HCT116 (cell line): ENCODE measurements around the gene ALDH3B1. TPM values are rescaled to one million over a fixed set of nuclear protein-coding genes. Genes with fewer than 3 reads are reported as not detected.

Experiments
- ATAC-seq: fragments of 200-7000 bp; cut with Tn5 transposase; 2 replicates; pipeline ENCODE4 v1.9.1; 2020; ENCODE audit warnings: mild to moderate bottlenecking, moderate library complexity
- BruUV-seq: library from RNA; stranded (reverse); fragments of 400-500 nt; replicated peaks from 2 replicates; lab custom pipeline; 2021; lab: Mats Ljungman, UMichigan
- CTCF ChIA-PET: fragments of 300-600 bp; sonication (Branson Sonifier 250); formaldehyde crosslinking; loops from one replicate; lab custom pipeline; 2021; ENCODE audit warnings: antibody characterized with exemption; lab: Charles Lee
- POLR2A ChIA-PET: fragments of 300-600, 350-600 bp; sonication (Branson Sonifier 250); formaldehyde crosslinking; loops from one replicate; lab custom pipeline; 2021; ENCODE audit warnings: antibody characterized with exemption; lab: Charles Lee
- RAD21 ChIA-PET, 2 experiments: fragments of 300-600 bp; sonication (Branson Sonifier 250); formaldehyde crosslinking; loops; one replicate each; lab custom pipeline; 2023; ENCODE audit warnings: low total read pairs in 2 of 2; ENCODE audit not compliant: uncharacterized antibody in 2 of 2, unreplicated experiment in 2 of 2, low non-redundant PET in 1 of 2; lab: Charles Lee
- DNase-seq: peaks from one replicate; pipeline ENCODE4 v3.0.0-alpha.2; 2010; ENCODE audit warnings: low read depth, low spot score
- H2AFZ ChIP-seq: fragments of 200-600 bp; shearing (Covaris generic), sonication (generic); 2 replicates; pipeline ENCODE4 v1.6.1; 2017; ENCODE audit warnings: low read depth, mixed run types, mixed read lengths, antibody characterized with exemption, low read length; ENCODE audit not compliant: poor library complexity, severe bottlenecking
- H3K27ac ChIP-seq: 2 replicates; pipeline ENCODE4 v1.5.1; 2012; ENCODE audit warnings: low read depth, low read length
- H3K27me3 ChIP-seq: fragments of 200-600 bp; sonication (generic); 2 replicates; pipeline ENCODE4 v1.6.1; 2016; ENCODE audit warnings: mixed run types, low read length, mixed read lengths; ENCODE audit not compliant: insufficient read depth
- H3K36me3 ChIP-seq, 2 experiments: fragments of 200-500 bp in 1 of 2; fragments of 200-600 bp in 1 of 2; sonication (Bioruptor generic) in 1 of 2; sonication (generic) in 1 of 2; 2 replicates each; pipeline versions ENCODE4 v1.5.1 to v1.6.1; 2014 to 2016; ENCODE audit warnings: low read length in 2 of 2, inconsistent platforms in 1 of 2, mixed read lengths in 1 of 2, mixed run types in 1 of 2; ENCODE audit not compliant: insufficient read depth in 2 of 2, control insufficient read depth in 1 of 2
- H3K4me1 ChIP-seq, 2 experiments: fragments of 200-600 bp in 1 of 2; sonication (generic) in 1 of 2; 2 replicates each; pipeline versions ENCODE4 v1.5.1 to v1.6.1; 2012 to 2017; ENCODE audit warnings: low read length in 2 of 2, inconsistent platforms in 1 of 2, mild to moderate bottlenecking in 1 of 2, mixed read lengths in 1 of 2, mixed run types in 1 of 2, moderate library complexity in 1 of 2; ENCODE audit not compliant: insufficient read depth in 2 of 2, control insufficient read depth in 1 of 2
- H3K4me2 ChIP-seq: fragments of 200-600 bp; sonication (generic); 2 replicates; pipeline ENCODE4 v1.6.1; 2017; ENCODE audit warnings: mixed run types, low read length, mixed read lengths
- H3K4me3 ChIP-seq, 2 experiments: fragments of 200-600 bp in 1 of 2; sonication (generic) in 1 of 2; replicated peaks in 1 of 2; 2 replicates each; pipeline ENCODE4 v1.5.1; 2011 to 2016; ENCODE audit warnings: low read length in 2 of 2, control low read depth in 1 of 2, low read depth in 1 of 2, mild to moderate bottlenecking in 1 of 2, mixed read lengths in 1 of 2, mixed run types in 1 of 2
- H3K79me2 ChIP-seq: fragments of 200-600 bp; sonication (generic); 2 replicates; pipeline ENCODE4 v1.6.1; 2017; ENCODE audit warnings: mild to moderate bottlenecking, mixed run types, low read length, moderate library complexity, mixed read lengths; ENCODE audit not compliant: insufficient read depth
- H3K9ac ChIP-seq: fragments of 200-600 bp; sonication (generic); 2 replicates; pipeline ENCODE4 v1.6.1; 2016; ENCODE audit warnings: low read length, mixed read lengths
- H3K9me2 ChIP-seq: fragments of 200-600 bp; sonication (generic), shearing (Covaris generic); 2 replicates; pipeline ENCODE4 v1.6.1; 2017; ENCODE audit warnings: mixed run types, mild to moderate bottlenecking, moderate library complexity; ENCODE audit not compliant: insufficient read depth
- H3K9me3 ChIP-seq, 2 experiments: fragments of 200-500 bp in 1 of 2; fragments of 200-600 bp in 1 of 2; sonication (Bioruptor generic) in 1 of 2; sonication (generic) in 1 of 2; 2 replicates each; pipeline ENCODE4 v1.6.1; 2014 to 2017; ENCODE audit warnings: low read length in 2 of 2, mixed read lengths in 2 of 2, inconsistent platforms in 1 of 2, low read depth in 1 of 2, mild to moderate bottlenecking in 1 of 2, mixed run types in 1 of 2, moderate library complexity in 1 of 2; ENCODE audit not compliant: control insufficient read depth in 1 of 2, insufficient read depth in 1 of 2
- H4K20me1 ChIP-seq: fragments of 200-600 bp; sonication (generic), shearing (Covaris generic); 2 replicates; pipeline ENCODE4 v1.6.1; 2017; ENCODE audit warnings: mixed run types, mild to moderate bottlenecking, moderate library complexity; ENCODE audit not compliant: insufficient read depth
- ATF3 ChIP-seq: IDR thresholded peaks from 2 replicates; pipeline ENCODE4 v1.6.1; 2012
- CBX3 ChIP-seq: IDR thresholded peaks from 2 replicates; pipeline ENCODE4 v1.6.1; 2012; ENCODE audit warnings: low read depth
- CEBPB ChIP-seq: IDR thresholded peaks from 2 replicates; pipeline ENCODE4 v1.6.1; 2012; ENCODE audit warnings: low read depth
- EGR1 ChIP-seq: IDR thresholded peaks from 2 replicates; pipeline ENCODE4 v1.6.1; 2012; ENCODE audit warnings: low read depth
- ELF1 ChIP-seq: IDR thresholded peaks from 2 replicates; pipeline ENCODE4 v1.6.1; 2012; ENCODE audit warnings: low read depth, borderline replicate concordance
- EZH2 ChIP-seq: fragments of 200-600 bp; sonication (generic); IDR thresholded peaks from 2 replicates; pipeline ENCODE4 v1.6.1; 2017; ENCODE audit warnings: antibody characterized with exemption, mixed run types
- FOSL1 ChIP-seq: IDR thresholded peaks from 2 replicates; pipeline ENCODE4 v1.6.1; 2012; ENCODE audit warnings: low read depth
- JUND ChIP-seq: IDR thresholded peaks from 2 replicates; pipeline ENCODE4 v1.6.1; 2012
- MAX ChIP-seq: IDR thresholded peaks from 2 replicates; pipeline ENCODE4 v1.6.1; 2012
- POLR2A ChIP-seq: IDR thresholded peaks from 2 replicates; pipeline ENCODE4 v1.7.0; 2011; ENCODE audit warnings: borderline replicate concordance; ENCODE audit not compliant: insufficient read depth, insufficient read length; ENCODE audit errors: extremely low read depth
- POLR2AphosphoS5 ChIP-seq: IDR thresholded peaks from 2 replicates; pipeline ENCODE4 v1.6.1; 2011; ENCODE audit warnings: mild to moderate bottlenecking, low read depth, low read length, moderate library complexity
- REST ChIP-seq: IDR thresholded peaks from 2 replicates; pipeline ENCODE4 v1.6.1; 2012; ENCODE audit warnings: low read depth
- SIN3A ChIP-seq: IDR thresholded peaks from 2 replicates; pipeline ENCODE4 v1.6.1; 2012; ENCODE audit warnings: low read depth
- SRF ChIP-seq: IDR thresholded peaks from 2 replicates; pipeline ENCODE4 v1.6.1; 2012; ENCODE audit warnings: low read depth
- YY1 ChIP-seq: IDR thresholded peaks from 2 replicates; pipeline ENCODE4 v1.6.1; 2011; ENCODE audit warnings: low read length, low read depth, moderate library complexity, mild to moderate bottlenecking; ENCODE audit not compliant: insufficient replicate concordance; ENCODE audit errors: extremely low read depth
- ZBTB33 ChIP-seq: IDR thresholded peaks from 2 replicates; pipeline ENCODE4 v1.6.1; 2011; ENCODE audit warnings: mild to moderate bottlenecking, low read length, moderate library complexity; ENCODE audit not compliant: insufficient replicate concordance; ENCODE audit errors: extremely low read depth
- ZFX ChIP-seq: fragments of 450-650 bp; IDR thresholded peaks from 2 replicates; pipeline ENCODE4 v1.6.1; 2017
- ZNF274 ChIP-seq: fragments of 200-500 bp; sonication (Bioruptor generic); IDR thresholded peaks from 2 replicates; pipeline ENCODE4 v1.6.1; 2014; ENCODE audit warnings: mild to moderate bottlenecking, low read depth, low read length, inconsistent platforms
- intact Hi-C: fragments of 100-400 bp; cut with micrococcal nuclease; formaldehyde crosslinking; loops from 2 replicates; pipeline ENCODE4 v1.10.0; 2022
- total RNA-seq: library from RNA; stranded (reverse); gene quantifications from one replicate; pipeline ENCODE4 v1.2.1, GENCODE V29; 2021; ENCODE audit not compliant: unreplicated experiment

Gene ALDH3B1
- total RNA-seq, 1 experiment from 2014 or later = 25.5 TPM

GRCh38 chr11:68042219-68043028, 32.3 kb downstream of the ALDH3B1 start (continued):
- no peak for TF ChIP-seq POLR2AphosphoS5
- no peak for TF ChIP-seq POLR2A
- no peak for TF ChIP-seq MAX
- TF ChIP-seq CEBPB = no peak

GRCh38 chr11:68043029-68043348, 32.9 kb downstream of the ALDH3B1 start:
- TF ChIP-seq ZNF274 (no peak), ELF1 (no peak), JUND (no peak), YY1 (no peak), ZBTB33 (no peak), MAX (no peak), ATF3 (no peak), REST (no peak), ZFX (no peak), CEBPB (no peak), POLR2A (no peak), SRF (no peak), SIN3A (no peak), EGR1 (no peak), FOSL1 (no peak), CBX3 (no peak), EZH2 (no peak)
- Histone ChIP-seq H3K4me1 (peaks cover 9 to 21% of the 10 kb centered on the region in 2 experiments; a peak in 3 of 4 replicates), H3K4me2 (no peak overlapping the region), H4K20me1 (no peaks in the 10 kb centered on the region), H3K9me2 (no peaks in the 10 kb centered on the region), H3K9me3 (no peaks in the 10 kb centered on the region), H3K9ac (no peak overlapping the region), H3K27ac (no peak overlapping the region; the same call in 1 of the 2 replicates), H3K36me3 (peaks cover 0 to 6% of the 10 kb centered on the region in 2 experiments; a peak in 2 of 4 replicates), H3K4me3 (no peak overlapping the region), H3K27me3 (no peaks in the 10 kb centered on the region), H3K79me2 (peaks cover 21% of the 10 kb centered on the region), H2AFZ (no peak overlapping the region)
- intact Hi-C loops = no loop called here
- RAD21 ChIA-PET = no interaction called here
- ATAC-seq = no peak
- POLR2A ChIA-PET = interaction anchor here (0.6 kb wide), 1 partner anchor 13 kb away, joined by 3 read pairs; the partner anchor contains the start of gene NDUFS8
- CTCF ChIA-PET = no interaction called here
- BruUV-seq = no TSS peak
- DNase-seq = no peak
